Fibroblast of skin of abdomen (primary cell): Measurements from ENCODE around the gene REPIN1. TPM values are rescaled to one million over a fixed set of nuclear protein-coding genes. Genes with fewer than 3 reads are reported as not detected.

ENCODE experiments used
- DNase-seq: peaks from one replicate; pipeline ENCODE4 v3.0.0-alpha.2; 2013
- polyA plus RNA-seq, 2 experiments: library from polyadenylated mRNA; unstranded; fragments of 120-200 nt; gene quantifications; one replicate each; pipeline ENCODE4 v1.2.1, GENCODE V29; 2013; ENCODE audit not compliant: insufficient read length in 2 of 2

The REPIN1 gene
- polyA plus RNA-seq (2013, experiment 1 of 2; ENCODE audit: insufficient read length), result 46.9 TPM
- 50.9 TPM for polyA plus RNA-seq (2013, experiment 2 of 2; ENCODE audit: insufficient read length)

DNA sequence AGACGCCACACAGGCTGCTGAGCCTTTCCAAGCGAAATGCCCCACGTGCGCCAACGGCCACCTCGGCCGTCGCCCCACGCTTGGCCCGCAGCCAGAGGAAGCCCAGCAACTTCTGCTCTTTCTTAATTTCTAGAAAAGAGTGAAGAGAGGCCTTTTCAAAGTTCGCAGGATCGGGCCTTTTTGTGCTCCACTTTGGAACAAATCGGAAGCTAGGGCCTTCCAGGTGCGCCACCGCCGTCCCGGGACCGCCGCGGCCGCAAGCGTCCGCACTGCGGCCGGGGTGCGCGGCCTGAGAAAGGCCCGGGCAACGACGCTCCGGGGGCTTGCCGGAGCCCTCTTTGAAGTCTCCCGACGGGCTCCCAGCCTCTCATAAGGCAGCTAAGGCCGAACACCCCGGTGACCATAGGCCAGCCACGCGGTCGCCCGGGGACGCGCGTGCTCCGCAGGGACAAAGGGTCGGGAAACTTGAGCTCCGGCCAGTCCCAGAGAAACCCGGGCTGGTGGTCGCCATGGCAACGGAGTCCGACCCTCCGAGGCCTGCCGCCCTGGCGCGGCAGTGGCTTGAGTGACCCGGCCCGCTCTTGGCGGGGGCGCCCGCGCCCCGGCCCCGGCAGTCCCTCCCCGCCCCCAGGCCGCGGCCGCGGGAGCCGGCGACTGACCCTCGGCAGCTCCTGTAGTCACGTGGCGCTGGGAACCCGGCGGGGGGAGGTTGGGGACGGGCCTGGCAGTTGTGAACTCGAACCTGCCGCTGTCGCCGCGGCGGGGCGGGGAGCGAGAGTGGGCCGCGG lies at the start of gene REPIN1:
REPIN1 (plus strand) TSS at position 727 of the 788 bp plus-strand sequence. CDS start 890 bp downstream, outside the sequence.
- DNase-seq, result peak; percentile 85

DNA sequence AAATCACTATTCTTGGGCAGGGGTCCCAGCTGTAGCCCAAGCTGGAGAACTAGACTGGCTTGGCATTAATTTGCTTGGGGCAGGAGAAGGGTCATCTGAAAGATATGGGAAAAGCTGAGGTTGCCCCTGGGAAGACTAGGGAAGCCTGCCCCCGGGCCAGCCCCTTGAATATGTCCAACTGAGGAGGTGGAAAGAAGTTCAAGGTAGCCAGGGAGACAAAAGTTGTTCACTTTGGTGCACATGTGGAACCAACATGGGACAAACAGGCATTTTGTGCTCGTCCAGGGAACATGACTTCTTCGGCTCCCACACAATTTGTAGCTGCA lies 46.9 kb upstream of the REPIN1 start:
- DNase-seq, result no peak

DNA sequence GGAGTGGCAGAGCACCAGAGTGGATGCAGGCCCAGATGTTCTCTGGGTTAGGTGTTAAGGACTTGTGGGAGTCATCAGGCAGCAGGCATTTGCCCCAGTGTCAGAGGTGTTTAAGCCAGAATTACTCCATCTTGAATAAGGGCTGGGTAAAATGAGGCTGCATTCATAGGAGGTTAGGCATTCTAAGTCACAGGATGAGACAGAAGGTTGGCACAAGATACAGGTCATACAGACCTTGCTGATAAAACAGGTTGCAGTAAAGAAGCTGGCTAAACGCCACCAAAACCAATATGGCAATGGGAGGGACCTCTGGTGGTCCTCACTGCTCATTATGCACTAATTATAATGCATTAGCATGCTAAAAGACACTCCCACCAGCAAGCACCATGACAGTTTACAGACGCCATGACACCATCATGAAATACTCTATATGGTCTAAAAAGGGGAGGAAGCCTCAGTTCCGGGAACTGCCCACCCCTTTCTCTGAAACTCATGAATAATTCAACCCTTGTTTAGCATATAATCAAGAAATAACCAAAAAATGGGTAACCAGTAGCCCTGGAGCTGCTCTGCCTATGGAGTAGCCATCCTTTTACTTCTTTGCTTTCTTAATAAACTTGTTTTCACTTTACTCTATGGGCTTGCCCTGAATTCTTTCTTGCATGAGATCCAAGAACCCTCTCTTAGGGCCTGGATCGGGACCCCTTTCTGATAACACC lies 46.3 kb upstream of the REPIN1 start:
- DNase-seq, result no peak

DNA sequence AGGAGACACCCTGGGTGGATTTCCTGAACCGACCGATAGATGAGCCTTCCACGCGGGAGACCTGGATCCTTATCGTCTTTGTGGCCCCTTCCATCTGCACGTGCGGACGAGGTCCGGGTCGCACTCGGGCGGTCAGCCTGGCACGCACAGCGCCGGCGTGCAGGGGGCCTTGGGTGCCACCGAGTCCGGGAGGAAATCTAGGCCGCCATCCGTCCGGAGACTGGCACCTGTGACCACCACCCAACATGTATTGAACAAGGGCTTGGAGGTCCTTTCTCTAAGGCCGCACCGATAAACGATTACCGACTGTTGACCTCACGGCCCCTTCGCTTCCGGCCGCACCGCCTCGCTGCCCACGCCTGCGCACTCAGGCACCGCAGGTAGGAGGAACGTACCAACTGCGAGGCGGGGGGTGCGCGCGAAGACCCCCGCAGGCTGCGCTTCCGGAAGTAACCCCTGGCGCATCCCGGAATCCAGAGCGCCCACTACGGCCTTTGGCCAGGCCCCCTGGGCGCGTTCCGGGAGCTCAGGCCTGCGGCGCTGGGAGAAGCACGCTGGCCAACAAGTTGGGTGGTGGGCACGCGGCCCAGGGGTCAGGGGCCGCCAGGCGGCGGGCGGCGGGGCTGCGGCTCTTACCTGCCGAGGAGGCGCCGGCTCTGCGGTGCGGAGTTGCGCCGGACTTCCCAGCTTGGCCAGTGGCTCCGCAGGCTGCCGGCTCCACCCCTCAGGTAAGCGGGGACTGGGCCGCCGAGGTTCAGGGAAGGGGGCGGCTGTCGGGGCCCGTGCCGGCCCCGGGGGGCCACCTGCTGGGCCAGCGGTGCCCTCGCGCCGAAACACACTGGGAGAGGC lies 45.6 kb upstream of the REPIN1 start, which contains the start of the genes ACTR3C and LRRC61:
ACTR3C (minus strand) TSS at position 713 of the 849 bp plus-strand sequence. CDS start 28,249 bp downstream, outside the sequence.
LRRC61 (plus strand) TSS at position 523 of the 849 bp plus-strand sequence. CDS start 13,507 bp downstream, outside the sequence.
- DNase-seq, result no peak

DNA sequence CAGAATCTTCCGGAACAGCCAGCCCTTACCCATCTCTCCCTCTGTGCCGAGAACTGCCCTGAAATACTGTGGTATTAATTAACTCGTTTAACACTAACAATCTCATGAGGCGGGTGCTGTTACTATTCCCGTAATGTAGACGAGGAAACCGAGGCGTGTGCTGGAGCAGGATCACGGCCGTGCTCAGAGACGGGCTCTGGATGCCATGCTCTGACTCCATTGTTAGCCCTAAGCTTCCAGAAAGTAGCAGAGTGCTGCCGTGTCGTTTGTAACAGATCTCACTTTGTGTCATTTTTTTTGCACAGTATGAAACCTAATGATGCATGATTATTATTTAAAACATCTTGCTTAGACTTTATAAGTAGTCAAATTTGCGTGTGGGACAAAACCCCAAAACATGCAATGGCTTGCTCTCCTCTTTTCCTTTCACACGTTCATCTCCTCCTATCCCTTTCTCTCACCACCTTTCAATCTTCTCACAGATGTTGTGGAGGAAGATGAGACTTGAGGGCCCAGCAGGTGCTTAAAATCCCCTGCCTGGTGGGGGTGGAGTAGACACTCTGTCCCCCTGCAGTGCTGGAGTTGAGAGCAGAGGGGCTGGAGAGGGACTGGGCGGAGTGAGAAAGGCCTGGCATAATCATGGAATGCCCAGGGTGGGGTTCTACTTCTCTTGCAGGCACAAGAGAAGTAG lies 44.8 kb upstream of the REPIN1 start:
- DNase-seq, result no peak

DNA sequence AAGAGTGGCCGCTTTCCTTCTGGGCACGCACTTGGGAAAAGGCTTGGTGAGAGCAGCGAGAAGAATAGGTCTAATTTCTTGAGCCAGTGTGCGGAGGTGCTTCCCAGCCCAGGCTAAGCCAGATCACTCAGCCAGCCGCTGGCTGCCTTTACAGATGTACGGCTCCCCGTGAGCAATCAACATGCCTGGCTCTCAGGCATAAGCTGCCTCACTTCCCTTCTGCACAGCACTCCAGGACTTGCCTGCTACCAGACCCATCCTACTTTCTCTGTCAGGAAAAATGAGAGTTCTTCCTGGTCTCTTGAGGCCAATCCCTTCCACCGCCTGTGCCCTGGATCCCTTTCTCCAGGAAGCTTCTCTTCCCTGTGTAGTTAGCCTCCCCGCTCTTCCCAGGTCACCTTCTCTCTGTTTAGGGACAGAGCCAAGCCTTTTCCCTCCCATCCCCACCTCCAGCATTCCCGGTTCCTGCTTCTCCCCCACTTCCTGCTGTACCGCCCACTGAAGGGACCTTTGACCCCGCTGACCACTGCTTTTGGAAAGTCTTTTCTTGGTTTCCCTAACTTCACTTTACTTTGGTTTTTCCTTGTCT lies 44.2 kb upstream of the REPIN1 start:
- no peak for DNase-seq

DNA sequence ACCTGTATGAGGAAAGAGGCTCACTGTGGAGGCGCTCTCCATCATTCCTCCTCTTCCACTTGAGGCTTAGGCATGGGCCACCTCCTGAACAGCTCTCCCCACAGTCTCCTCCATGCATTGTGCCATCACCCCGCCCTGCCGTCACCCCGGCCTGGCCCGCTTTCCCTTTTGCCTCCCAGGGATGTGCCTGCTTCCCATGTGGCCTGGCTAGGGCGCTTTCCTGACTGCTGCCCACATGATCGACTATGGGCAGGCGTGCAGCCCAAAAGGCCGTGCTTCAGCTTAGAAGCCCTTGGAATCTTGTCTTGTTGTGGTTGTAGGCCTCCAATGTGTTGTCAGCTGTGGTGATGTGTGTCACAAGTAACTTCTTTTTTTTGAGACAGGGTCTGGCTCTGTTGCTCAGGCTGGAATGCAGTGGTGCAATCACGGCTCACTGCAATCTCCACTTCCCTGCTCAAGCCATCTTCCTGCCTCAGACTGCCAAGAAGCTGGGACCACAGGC lies 43.5 kb upstream of the REPIN1 start:
- DNase-seq, result peak; percentile 32

DNA sequence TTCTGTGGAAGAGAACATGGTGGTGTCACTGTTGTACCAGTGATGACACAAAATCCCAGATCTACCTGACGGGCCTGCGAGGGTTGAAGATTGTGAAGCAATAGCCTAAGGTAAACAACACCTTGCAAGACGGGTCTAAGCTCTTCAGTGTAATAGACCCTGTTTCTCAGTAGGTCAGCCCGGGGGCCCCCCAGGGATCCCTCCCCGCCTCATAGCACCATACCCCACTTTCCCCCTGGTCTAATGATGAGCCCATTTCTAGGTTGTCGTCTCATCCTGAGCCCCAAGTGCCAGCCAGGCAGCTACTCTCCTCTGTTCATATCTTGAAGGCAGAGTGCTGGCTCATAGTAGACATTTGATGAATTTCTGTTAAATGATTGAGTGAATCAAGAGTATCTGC lies 42.7 kb upstream of the REPIN1 start:
- DNase-seq, result no peak

DNA sequence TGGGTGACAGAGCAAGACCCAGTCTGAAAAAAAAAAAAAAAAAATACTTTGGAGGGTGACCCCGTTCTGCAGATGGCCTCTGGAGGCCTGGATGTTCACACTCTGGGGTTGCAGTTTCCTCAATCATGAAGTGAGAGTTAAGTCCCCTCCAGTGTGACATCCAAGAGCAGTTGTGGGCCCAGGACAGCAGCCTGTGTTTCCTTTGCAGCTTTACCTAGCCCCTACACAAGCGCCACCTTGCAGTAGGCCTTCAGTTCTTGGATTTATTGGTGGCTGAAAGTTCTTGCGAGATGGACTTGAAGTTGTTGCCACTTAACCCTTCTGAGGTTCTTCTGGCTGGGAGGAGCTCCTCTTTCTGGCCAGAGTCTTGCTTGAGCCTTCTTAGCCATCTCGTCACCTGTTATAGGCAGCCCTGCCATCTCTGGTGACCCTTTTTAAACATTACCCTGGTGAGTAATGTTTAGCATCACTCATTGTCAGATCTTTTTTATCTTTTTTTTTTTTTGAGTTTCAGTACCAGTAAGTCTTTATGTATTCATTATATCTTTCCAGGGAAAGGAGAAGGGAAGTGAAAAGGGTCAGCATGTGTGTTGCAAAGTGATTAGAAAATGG lies 41.9 kb upstream of the REPIN1 start:
- DNase-seq, result no peak

DNA sequence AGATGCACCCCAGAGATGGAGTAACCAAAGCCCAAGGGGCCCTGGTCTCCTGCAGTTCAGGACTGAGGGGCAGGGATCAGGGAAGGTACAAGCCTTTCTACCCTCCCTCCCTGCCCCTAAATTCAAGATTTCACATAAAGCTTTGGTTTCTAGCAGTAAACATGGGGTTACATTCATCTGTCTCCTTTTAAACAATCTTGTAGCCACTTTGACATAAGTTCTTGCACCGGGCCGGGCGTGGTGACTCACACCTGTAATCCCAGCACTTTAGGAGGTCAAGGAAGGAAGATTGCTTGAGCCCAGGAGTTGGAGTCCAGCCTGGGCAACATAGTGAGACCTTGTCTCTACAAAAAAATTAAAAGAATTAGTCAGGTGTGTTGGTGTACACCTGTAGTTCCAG lies 41.3 kb upstream of the REPIN1 start:
- DNase-seq, result no peak

DNA sequence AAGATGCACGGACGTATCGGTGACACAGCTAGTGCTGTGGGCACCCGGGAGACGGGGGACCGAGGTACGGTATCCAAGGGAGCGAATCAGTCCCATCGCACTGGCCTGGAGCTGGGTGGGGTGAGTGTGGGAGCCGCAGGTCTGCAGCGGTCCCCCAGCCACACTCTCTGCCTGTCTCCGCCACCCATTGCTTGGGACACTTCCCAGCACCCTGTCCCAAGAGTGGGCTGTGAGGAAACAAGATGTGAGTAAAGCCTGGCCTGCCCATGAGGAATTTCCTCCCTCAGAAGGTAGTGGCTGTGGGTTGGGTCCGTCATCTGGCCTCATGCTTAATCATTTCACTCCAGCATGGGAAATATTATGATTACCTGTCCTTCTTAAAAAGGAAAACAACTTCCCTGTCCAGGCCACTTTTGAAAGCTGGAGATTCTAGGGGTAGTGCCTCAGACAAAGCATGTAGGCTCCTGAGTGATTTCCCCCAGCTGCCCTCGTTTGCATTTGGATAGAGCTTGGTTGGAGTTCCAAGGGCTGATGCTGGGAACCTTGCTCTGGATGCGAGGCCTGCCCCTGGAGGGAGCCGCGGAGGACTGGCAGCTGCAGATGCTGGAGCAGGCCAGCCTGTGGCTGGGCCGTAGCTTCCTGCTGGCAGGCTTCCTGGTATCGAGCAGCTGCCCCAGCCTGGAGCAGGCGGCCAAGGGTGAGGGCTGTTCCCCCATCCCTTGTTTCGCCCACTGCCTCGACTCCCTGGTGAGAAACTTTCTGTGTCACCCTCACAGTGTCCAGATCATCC lies 39.1 kb upstream of the REPIN1 start:
- no peak for DNase-seq

DNA sequence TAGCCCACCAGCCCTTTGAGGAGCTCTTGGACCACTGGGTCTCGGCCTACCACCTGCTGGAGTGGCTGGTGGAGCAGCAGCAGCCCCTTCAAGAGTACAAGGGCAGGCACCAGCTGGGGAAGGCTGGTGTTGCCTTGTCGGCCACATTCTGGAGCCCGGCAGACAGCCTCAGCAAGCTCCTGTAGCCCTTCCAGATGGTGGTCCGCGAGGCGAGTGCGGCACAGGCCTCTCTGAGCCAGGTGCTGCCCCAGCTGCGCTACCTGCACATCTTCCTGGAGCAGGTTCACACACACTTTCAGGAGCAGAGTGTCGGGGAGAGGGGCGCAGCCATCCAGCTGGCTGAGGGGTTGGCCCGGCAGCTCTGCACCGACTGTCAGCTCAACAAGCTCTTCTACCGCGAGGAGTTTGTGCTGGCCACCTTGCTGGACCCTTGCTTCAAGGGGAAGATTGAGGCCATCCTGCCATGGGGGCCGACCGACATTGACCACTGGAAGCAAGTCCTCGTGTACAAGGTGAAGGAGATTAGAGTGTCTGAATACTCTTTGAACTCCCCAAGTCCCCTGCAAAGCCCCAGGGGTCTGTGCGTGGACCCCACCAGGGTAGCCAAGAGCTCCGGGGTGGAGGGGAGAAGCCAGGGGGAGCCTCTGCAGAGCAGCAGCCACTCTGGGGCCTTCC lies 38.3 kb upstream of the REPIN1 start:
- no peak for DNase-seq

DNA sequence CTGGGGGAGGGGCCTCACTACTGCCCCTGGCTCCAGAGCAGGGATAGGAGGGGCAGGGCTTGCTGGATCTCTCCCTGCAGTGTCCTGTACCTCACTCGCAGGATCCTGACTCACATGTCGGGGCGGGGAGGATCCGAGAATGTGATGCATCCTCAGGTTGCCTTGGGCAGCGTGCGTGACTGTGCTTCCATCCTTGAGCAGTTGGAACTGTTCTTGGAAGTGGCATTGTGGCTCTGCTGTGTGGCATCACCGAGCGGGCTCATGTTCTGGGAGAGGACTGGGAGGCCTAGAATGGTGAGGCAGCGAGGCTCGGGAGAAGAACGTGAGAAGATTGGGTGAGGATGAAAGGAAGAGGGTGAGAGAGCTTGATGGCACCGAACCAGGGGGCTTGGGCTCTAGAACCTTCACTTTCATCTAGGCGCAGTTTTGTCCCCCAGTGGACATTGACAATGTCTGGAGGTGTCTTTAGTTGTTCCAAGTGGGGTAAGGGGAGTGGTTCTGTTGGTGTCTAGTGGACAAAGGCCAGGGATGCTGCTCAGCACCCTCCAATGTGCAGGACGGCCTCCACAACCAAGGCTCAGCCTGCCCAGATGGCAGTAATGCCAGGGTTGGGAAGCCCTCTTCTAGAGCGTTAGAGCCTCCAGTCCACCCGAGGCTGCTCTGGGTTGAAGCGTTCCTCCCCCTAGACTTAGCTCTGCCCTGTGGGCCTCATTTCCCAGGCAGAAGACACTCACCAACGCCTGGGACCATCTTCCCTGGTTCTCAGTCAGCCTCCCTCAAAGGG lies 35.6 kb upstream of the REPIN1 start:
- no peak for DNase-seq

DNA sequence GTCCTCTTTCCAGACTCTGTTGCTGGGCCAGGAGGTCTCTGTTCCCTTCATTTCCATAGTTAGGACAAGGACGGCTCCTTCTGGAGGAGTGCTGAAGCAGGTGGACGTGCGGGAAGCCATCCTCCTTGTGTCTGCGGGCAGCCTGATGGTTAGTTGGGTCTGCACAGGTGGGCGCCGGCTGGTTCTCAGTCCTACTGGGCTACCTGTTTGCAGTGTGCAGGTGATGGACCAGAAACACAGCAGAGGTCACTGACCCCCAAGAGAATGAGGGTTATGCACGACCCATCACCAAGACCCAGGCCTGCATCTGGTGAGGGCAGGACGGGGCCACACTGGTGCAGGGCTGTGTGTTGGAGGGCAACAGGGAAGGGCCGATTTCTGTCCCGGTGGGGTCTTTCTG lies 35.0 kb upstream of the REPIN1 start:
- no peak for DNase-seq

DNA sequence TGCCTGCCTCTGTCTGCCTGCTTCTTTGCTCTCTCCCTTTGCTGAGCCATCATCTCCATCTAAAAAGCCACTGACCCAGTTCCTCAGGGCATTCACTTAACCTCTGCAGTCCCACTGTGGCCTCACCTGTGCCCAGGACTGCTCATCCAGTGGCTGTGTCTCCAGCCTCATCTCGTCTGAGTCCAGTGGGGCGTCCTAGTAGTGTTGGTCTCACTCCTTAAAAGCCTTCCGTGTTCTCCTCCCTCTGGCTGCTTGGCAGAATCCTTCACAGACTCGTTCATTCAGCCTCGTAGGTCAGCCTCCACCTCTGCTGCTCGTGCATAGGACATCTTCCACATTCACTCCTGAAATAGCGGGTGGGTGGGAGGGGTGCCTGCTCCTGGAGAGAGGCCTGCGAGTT lies 34.5 kb upstream of the REPIN1 start:
- DNase-seq, result no peak

DNA sequence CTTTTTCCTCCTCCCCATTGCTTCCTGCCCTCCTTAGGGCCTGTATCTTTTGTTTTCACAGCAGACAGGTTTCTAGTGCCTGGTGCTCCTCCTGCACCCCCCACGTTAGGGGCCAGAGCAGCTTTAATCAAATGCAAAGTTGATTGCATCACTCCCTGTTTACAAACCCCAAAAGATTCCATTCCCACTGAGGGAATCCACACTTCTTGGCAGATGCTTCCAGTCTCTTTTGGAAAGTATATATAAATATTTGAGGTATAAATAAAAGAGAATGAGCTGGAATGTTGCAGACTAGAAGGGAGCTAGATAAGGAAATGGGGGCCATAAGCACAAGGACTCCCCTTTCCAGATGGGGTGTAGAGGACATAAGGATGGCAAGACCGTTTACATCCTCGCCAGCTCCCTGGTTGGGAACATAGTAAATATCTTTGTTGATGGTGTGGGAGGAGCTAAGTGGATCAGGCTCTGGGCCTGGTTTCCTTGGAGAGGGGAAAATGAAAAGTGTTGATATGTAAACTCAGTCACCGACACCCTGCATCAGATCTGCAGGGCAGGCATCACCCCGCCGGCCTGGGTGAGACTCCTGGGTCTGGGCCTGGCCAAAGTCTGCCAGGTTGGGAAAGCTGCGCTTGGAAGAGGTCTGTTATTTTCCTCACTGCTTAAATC lies 33.4 kb upstream of the REPIN1 start:
- DNase-seq, result peak; percentile 69

DNA sequence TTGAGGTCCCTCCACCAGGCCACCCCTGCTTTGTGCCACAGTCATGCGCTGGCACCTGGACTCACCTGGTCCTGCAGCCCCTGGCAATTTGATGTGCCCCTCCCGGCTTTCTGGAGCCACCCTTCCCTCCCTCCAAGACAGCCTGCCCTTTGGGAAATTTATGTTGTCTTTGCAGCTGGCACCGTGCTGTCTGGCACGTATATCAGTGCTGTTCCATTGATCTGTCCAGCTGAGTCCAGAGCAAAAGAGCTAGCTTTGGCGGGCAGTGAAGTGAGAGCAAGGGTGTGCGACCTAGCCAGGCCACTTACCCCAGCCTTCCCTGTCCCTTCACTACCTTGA lies 32.9 kb upstream of the REPIN1 start:
- no peak for DNase-seq

DNA sequence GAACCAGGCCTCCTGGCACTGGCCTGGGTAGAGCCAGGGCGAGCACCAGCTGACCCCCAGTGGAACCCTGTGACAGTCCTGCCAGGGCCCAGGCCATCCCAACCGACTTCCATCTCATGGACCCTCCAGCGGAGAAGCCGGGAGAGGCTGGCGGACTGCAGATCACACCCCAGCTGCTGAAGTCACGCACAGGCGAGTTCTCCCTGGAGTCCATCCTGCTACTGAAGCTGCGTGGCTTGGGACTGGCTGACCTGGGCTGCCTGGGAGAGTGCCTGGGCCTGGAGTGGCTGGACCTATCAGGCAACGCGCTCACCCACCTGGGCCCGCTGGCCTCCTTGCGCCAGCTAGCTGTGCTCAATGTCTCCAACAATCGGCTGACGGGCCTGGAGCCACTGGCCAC lies 31.9 kb upstream of the REPIN1 start:
- no peak for DNase-seq
